K562 (cell line): ENCODE results near the gene SHB. TPM values are rescaled to one million over a fixed set of nuclear protein-coding genes. Genes with fewer than 3 reads are reported as not detected.
A peak's percentile ranks its signal among the peaks of the same experiment; 100 is the strongest.

Experiments used
- ARNT ChIP-seq, 2 experiments: fragments of 450-650 bp; IDR thresholded peaks; 2 replicates each; pipeline ENCODE4 v1.6.1; 2016; ENCODE audit warnings: mild to moderate bottlenecking in 1 of 2
- CREM ChIP-seq: IDR thresholded peaks from 2 replicates; pipeline ENCODE4 v1.6.1; 2014; ENCODE audit warnings: antibody characterized with exemption, low read depth
- FOXK2 ChIP-seq, 2 experiments: fragments of 450-650 bp; IDR thresholded peaks in 1 of 2; conservative IDR thresholded peaks in 1 of 2; 2 replicates each; pipeline ENCODE4 v1.6.1; 2016; ENCODE audit warnings: low read depth in 2 of 2, mild to moderate bottlenecking in 1 of 2
- HMBOX1 ChIP-seq: sonication (generic); IDR thresholded peaks from 2 replicates; pipeline ENCODE4 v1.6.1; 2016
- HMGXB4 ChIP-seq: sonication (generic); formaldehyde crosslinking; IDR thresholded peaks from 2 replicates; pipeline ENCODE4 v1.8.1; 2023; ENCODE audit warnings: mild to moderate bottlenecking, missing genetic modification reagents
- LCOR ChIP-seq: sonication (generic); formaldehyde crosslinking; IDR thresholded peaks from 2 replicates; pipeline ENCODE4 v1.8.0; 2022; ENCODE audit warnings: mild to moderate bottlenecking, missing genetic modification reagents
- MBD1 ChIP-seq: fragments of 250-450 bp; sonication (Bioruptor Pico); IDR thresholded peaks from 2 replicates; pipeline ENCODE4 v1.8.0; 2022; ENCODE audit warnings: inconsistent platforms
- SMARCE1 ChIP-seq: fragments of 450-650 bp; IDR thresholded peaks from 2 replicates; pipeline ENCODE4 v1.7.1; 2016; ENCODE audit warnings: mild to moderate bottlenecking
- TAF7 ChIP-seq: fragments of 450-650 bp; IDR thresholded peaks from 2 replicates; pipeline ENCODE4 v1.6.1; 2016; ENCODE audit warnings: missing genetic modification characterization, missing compliant biosample characterization
- ZFP91 ChIP-seq: sonication (generic); formaldehyde crosslinking; IDR thresholded peaks from 2 replicates; pipeline ENCODE4 v1.8.0; 2022; ENCODE audit warnings: mild to moderate bottlenecking, missing genetic modification reagents
- ZNF280A ChIP-seq: fragments of 450-650 bp; IDR thresholded peaks from 2 replicates; pipeline ENCODE4 v1.6.1; 2018; ENCODE audit warnings: mild to moderate bottlenecking, low read depth; ENCODE audit not compliant: partially characterized antibody
- ZNF740 ChIP-seq, 3 experiments: fragments of 200-800 bp in 1 of 3; sonication (Bioruptor generic) in 1 of 3; sonication (generic) in 1 of 3; formaldehyde crosslinking in 1 of 3; IDR thresholded peaks; 2 replicates each; pipeline versions ENCODE4 v1.6.1 to v1.8.0; 2016 to 2022; ENCODE audit warnings: mild to moderate bottlenecking in 2 of 3, missing compliant biosample characterization in 2 of 3, missing genetic modification characterization in 2 of 3, missing genetic modification reagents in 1 of 3
- polyA plus RNA-seq, 8 experiments: library from polyadenylated mRNA; depleted of rRNA in 4 of 8; stranded (reverse) in 5 of 8; unstranded in 3 of 8; fragments of >200 nt; fragmentation: Nextera tagmentation in 2 of 8; fragmentation: Illumina TruSeq in 1 of 8; extraction: Ambion mirVana in 2 of 8; extraction: Trizol in 1 of 8; gene quantifications; 2 replicates each; pipeline versions ENCODE4 v1.2.1 to v1.2.3, GENCODE V29; 2011 to 2014; ENCODE audit warnings: inconsistent platforms in 1 of 8, missing spikeins in 1 of 8
- total RNA-seq, 7 experiments: library from RNA; depleted of rRNA in 6 of 7; stranded (reverse); fragments of >200 nt in 6 of 7; fragmentation: Illumina TruSeq in 2 of 7; extraction: Trizol in 2 of 7; gene quantifications; 2 replicates each; pipeline versions ENCODE4 v1.2.1 to v1.2.3, GENCODE V29; 2011 to 2021; ENCODE audit warnings: low replicate concordance in 1 of 7

Gene SHB
- total and polyA plus RNA-seq, 9 of the 15 experiments (the other 6 are each of a cell fraction or from before 2014, with no cell fraction given) = 0.78 to 16.0 (median 5.3) TPM

GRCh38 chr9:37968228-37968701, 100.8 kb downstream of the SHB start (continued):
- TF ChIP-seq HMGXB4 = no peak
- TF ChIP-seq CREM = 0 out of 2 replicates have a peak, but pooled peaks have one; percentile 22
- TF ChIP-seq SMARCE1 = peak; percentile 71
- TF ChIP-seq ZFP91 (CRISPR knock-in tag) = no peak
- TF ChIP-seq TAF7 (tag) = no peak
- TF ChIP-seq FOXK2 (conservative IDR thresholded peaks at IDR 0.05 in 1 of 2, IDR thresholded peaks at IDR 0.05 in 1 of 2; ENCODE audit: low read depth in 2 of 2) = 0 out of 4 replicates have a peak, but pooled peaks of 1 of the 2 experiments have one; percentile 29
- TF ChIP-seq MBD1 = no peak
- no peak for TF ChIP-seq ZNF740 (CRISPR knock-in tag; IDR thresholded peaks at IDR 0.05)
- no peak for TF ChIP-seq ZNF740 (tag; IDR thresholded peaks at IDR 0.05)
- TF ChIP-seq HMBOX1 = 0 out of 2 replicates have a peak, but pooled peaks have one; percentile 13
- TF ChIP-seq ZNF280A = no peak
- no peak for TF ChIP-seq ARNT (IDR thresholded peaks at IDR 0.05)
- TF ChIP-seq LCOR = peak; percentile 92
